Sigmoid colon (tissue), 4 donors: Measurements from ENCODE around the gene SH2D1A.

ENCODE experiments used
- EP300 ChIP-seq, 4 donors: sonication (generic); formaldehyde crosslinking; IDR thresholded peaks; one replicate each; pipeline ENCODE4 v1.6.1; 2017; ENCODE audit warnings: antibody characterized with exemption in 4 of 4
- POLR2A ChIP-seq, 2 donors: fragments of 450-650 bp; IDR thresholded peaks; one replicate each; pipeline ENCODE4 v1.6.1; 2016; ENCODE audit warnings: antibody characterized with exemption in 2 of 2, mild to moderate bottlenecking in 2 of 2, moderate library complexity in 2 of 2
- TF ChIP-seq, protein P1 (sequence below), 4 experiments: fragments of 450-650 bp in 3 of 4; fragments of 200-600 bp in 1 of 4; IDR thresholded peaks; one replicate each; pipeline ENCODE4 v1.5.1; 2016 to 2019; ENCODE audit warnings: antibody characterized with exemption in 4 of 4, mild to moderate bottlenecking in 3 of 4, moderate library complexity in 2 of 4

DNA sequence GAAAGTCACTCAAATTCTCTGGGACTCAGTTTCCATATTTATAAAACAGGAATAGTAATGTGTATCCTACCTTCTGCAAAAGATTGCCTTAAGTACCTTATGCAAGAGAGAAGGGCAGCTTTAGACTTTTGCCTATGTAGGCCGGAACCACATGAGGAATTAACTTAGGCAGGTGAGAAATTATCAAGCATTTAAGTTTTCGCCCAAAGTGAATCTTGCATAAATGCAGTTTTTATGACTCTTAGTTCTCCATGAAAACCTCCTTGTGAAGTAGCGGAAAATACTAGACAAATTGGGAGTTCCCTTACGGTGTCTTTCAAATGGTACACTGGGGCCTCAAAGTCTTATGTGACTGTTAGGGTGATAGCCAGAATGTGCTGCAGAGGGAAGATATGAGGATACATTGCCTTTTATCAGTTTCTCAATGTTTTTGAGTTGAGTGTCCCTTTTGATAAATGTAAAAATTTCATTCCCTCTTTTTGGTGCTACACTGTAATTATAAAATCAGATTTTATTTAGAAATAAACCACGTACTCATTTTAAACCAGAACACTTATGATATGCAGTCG lies 2.6 kb downstream of the SH2D1A start:
- TF ChIP-seq, protein P1, sequence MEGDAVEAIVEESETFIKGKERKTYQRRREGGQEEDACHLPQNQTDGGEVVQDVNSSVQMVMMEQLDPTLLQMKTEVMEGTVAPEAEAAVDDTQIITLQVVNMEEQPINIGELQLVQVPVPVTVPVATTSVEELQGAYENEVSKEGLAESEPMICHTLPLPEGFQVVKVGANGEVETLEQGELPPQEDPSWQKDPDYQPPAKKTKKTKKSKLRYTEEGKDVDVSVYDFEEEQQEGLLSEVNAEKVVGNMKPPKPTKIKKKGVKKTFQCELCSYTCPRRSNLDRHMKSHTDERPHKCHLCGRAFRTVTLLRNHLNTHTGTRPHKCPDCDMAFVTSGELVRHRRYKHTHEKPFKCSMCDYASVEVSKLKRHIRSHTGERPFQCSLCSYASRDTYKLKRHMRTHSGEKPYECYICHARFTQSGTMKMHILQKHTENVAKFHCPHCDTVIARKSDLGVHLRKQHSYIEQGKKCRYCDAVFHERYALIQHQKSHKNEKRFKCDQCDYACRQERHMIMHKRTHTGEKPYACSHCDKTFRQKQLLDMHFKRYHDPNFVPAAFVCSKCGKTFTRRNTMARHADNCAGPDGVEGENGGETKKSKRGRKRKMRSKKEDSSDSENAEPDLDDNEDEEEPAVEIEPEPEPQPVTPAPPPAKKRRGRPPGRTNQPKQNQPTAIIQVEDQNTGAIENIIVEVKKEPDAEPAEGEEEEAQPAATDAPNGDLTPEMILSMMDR (IDR thresholded peaks at IDR 0.05), result no peak
- TF ChIP-seq EP300 (IDR thresholded peaks at IDR 0.05) (no peak), POLR2A (IDR thresholded peaks at IDR 0.05) (no peak)
